GM20431 (cell line): ENCODE measurements around the gene GRID1.
"Not testable (repeated sequence)": the region's sequence is repeated elsewhere in the genome, so short reads cannot be mapped to it uniquely, and the experiment has no call there.

Experiments
- in situ Hi-C: fragments of 300-500 bp; cut with MseI, MboI; formaldehyde crosslinking; loops from one replicate; pipeline ENCODE4 v1.15.0; 2020; ENCODE audit warnings: low sequenced_read_pairs; ENCODE audit not compliant: unreplicated experiment

The GRID1 gene

DNA sequence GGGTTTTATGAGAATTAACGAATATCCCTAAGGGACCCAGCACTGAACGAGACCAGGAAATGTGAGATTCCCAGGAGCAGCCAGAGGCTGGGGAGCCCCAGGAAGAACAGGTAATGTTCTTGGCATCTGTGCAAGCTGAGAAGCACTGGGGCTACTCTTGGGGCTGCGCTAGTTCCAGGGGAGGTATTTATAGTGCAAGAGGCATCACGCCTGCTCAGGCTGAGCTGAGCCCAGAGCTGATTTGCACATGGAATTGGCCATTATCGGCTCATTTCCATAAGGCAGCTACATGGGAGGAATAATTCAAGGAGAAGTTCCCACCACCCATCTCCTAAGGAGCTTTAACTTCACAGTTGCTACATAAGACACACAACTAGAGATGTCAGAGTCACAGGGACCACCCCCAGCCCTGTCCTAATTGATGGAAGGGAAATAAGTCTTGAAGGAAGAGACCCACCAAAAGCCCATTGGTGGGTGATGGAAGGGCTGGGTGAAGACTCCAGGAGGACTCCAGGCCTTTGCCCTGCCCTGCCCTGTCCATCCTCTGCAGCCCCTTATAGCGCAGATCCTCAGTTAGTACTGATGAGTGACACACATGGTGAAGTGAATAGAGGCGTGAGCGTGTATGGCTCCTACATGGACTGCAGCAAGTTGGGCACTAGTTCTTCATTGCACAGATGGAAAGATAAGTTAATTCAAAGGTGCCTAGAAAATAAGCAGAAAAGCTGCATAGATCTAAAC lies 178.9 kb downstream of the GRID1 start:
- in situ Hi-C loops = no loop called here

DNA sequence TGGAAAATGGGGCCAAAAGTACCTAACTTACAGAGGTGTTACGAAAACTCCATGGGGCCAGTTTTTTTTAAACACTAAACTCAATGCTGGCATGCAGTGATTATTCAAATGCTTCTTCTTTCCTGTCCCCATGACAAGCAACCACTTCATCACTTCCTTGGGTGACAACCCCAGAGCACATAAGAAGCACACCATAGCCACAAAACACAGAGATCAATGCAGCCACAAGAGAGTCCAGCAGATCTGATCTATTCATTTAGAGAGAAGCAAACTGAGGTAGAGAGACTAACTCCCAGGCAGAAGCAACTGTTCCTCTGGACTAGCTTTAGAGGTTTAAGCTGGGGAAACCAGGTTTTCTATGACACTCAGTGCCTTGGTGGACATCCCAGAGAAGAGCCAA lies 180.0 kb downstream of the GRID1 start:
- in situ Hi-C loops = no loop called here

DNA sequence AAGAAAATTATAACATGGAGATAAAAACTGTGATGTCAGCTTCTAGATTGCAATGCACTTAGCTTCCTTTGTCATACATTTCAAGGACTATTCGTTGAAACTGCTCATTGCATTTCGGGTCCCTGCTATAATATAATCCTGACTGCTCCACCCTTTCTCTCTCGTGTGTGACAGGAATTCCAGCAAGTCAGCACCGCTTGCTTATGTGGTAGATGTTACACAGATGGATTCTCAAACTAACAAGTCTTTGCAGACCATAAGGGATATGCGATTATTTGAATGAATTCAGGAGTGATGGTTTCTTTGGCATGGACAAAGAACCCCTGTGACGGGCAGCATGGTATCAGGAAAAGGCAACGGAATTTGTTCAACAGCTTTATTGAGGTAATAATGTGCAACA lies 184.0 kb downstream of the GRID1 start:
- in situ Hi-C loops = no loop called here

DNA sequence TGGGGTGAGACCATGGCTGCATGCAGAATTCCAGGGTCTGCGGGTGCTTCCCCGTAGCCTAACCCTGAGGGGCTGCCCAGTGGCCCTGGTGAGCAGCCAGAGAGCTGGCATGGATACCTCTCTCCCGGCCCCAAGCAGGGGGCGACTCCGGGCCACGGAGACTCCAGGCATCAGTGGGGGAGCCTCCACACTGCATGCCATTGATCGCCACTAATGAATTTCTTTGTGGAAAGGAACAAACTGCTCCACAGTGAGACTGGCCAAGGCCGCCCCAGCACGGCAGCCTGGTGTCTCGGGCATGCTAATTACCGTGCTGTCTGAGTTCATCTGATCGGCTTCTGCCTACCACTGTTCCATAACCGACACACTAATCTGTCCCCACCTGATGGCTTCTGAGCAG lies 184.4 kb downstream of the GRID1 start:
- in situ Hi-C loops = no loop called here

DNA sequence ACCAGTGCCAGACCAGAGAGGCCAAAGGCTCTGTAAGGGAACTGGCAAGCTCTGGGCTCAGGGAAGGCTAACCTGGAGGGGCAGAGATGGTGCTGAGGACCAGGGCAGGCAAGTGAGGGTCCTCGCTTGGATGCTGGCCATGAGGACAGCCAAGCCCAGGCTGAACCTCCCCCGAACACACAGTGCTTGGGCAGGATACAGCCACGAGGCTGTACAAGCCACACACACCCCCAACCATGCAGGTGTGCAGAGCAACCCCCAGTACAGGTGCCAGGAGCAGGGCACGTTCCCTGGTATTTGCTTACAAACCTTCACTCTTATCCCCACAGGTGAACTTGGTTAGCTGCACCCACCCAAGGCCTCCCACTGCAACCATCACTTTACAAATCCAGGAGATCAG lies 185.7 kb downstream of the GRID1 start:
- in situ Hi-C loops = no loop called here

DNA sequence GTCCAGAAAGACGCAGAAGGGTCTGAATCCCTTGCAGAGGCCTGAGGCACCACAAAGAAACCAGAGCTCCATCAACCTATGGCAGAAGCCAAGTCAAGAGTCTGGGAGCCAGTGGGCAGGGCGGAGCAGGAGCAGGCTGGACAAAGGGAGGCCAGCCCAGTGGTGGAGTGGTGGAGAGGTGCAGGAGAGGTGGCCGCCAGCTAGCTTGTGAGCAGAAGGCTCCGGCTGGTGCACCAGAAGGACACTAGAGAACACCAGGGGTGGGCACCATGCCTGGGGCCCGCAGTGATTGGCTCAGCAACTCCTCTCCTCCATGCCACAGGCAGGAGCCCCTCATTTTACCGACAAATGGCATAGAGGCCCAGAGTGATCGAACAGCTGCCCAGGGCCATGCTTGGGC lies 186.6 kb downstream of the GRID1 start:
- in situ Hi-C loops = no loop called here

DNA sequence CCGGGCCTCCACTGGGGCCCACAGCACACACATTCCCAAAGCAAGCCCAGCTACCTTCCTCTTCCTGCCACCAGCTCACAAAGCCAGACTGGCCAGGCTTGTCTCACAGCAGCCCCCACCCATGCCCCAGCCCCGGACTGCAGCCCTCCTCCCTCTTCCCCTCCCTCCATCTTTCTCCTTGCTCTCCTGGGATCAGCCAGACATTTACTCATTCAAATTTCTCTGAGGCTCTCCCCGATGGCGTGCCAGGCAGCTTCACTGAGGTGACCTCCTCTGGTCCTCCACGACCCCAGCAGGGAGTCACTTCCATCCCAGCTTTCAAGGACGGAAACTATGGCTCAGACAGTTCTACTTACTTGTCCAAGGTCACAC lies 187.5 kb downstream of the GRID1 start:
- in situ Hi-C loops = no loop called here

DNA sequence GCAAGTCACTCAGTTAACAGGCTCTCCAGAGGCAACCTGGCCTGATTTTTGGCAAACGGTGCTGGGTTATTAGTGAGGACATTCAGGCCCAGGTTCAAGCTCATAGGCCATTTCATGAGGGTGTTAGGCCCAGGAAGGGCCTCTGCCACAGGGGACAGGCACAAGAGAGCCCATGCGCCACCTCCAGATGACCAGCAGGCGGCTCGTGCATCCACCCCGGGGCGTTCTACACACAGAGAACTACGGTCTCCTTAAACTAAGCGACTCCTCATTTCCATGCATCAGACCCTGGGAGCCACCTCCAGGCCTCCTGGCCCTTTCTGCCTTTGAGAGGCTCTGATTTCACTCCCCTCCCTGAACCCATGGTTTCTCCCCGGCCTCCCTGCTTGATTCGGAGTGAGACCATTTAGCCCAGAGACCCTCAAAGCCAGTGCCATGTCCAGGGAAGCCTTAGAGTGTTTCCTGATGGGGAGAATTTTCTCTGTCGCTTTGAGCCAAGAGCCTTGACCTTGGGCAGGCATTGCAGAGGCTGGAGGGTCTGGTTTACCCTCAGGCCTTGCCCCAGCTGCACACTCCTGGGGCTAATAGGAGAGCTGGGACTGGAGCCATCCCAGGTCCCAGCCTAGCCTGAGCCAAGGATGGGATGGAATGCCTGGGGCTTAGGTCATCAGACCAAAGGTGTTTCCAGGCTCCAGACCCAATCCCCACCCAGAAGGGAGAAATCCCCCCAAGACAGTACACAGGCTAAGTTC lies 188.0 kb downstream of the GRID1 start:
- in situ Hi-C loops = no loop called here

DNA sequence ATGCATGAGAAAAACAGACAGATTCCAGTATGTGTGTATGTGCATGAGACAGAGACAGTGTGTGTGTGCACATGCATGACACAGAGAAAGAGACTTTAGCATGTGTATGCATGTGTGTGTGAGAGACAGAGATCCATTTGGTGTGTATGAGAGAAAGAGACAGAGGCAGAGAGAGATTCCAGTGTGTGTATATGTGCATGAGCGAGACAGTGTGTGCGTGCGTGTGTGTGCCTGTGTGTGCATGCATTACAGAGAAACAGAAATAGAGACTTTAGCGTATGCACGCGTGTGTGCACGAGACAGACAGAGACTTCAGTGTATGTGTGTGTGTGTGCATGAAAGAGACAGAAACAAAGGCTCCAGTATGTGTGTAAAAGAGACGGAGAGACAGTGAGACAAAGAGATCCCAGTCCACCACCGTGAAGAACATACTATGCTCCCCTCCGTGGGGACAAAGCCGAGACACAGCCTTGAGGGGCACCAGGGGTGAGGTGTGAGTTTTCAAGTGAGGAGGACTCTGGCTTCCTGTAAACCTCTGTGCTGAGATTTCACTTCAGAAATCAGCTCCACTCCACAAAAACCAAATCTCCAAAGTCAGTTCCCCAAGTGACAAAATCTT lies 188.9 kb downstream of the GRID1 start:
- in situ Hi-C loops = no loop called here

DNA sequence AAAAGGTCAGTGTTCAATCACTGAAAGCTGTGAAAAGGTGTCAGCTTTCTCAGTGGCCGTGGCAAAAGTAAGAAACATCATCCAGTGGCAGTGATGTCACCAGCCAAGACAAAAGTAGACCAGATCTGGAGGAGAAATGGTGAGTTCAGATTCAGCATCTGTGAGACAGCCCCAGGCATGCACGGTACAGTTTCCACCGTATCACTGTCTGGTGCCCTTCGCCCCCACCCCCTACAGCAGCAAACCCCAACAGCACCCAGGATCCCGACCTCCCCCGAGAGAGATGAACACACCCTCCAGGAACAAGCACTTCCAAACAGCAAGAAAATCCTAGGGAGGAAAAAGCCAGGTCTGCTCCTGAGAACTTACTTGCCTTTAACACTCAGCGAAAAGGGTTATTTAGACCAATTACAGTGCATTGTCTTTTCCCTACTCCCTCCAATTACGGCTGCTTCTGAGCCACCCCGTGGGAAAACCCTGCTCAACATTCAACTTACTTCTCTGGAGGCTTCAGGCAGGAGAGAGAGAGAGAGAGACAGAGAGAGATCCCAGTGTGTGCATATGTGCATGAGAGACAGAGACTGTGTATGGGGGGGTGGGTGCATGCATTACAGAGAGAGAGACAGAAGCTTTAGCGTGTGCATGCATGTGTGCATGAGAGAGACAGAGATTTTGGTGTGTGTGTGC lies 189.6 kb downstream of the GRID1 start:
- in situ Hi-C loops = no loop called here

DNA sequence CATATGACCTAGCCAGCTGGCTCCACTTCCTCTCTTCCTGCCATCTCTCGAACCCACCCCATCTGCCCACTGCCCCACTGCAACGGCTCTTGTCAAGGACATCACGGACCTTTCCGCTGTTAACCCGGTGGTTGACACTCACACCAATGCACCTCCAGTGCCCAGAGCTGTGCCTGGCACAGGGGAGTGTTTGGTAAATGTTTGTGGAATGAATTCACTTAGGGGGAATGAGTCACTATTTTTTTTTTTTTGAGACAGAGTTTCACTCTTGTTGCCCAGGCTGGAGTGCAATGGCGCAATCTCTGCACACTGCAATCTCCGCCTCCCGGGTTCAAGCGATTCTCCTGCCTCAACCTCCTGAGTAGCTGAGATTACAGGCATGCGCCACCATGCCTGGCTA lies 191.1 kb downstream of the GRID1 start:
- in situ Hi-C loops = not testable (repeated sequence)

DNA sequence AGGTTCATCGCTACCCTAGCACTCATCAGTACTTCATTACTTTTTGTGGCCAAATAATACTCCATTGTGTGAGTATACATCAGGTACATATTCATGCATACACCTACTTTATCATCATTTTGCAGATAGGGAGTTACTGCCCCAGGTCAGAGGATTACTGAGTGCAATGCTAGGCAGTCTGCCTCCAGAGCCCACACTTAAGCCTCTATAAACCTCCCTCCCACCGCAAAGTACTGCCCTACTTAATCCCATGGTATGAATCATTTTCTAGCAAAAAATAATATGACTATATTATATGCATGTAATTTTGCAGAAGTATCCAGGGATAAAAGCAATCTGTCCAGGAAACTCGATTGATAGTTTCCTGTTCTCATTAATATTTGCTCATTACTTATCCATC lies 194.3 kb downstream of the GRID1 start:
- in situ Hi-C loops = no loop called here

DNA sequence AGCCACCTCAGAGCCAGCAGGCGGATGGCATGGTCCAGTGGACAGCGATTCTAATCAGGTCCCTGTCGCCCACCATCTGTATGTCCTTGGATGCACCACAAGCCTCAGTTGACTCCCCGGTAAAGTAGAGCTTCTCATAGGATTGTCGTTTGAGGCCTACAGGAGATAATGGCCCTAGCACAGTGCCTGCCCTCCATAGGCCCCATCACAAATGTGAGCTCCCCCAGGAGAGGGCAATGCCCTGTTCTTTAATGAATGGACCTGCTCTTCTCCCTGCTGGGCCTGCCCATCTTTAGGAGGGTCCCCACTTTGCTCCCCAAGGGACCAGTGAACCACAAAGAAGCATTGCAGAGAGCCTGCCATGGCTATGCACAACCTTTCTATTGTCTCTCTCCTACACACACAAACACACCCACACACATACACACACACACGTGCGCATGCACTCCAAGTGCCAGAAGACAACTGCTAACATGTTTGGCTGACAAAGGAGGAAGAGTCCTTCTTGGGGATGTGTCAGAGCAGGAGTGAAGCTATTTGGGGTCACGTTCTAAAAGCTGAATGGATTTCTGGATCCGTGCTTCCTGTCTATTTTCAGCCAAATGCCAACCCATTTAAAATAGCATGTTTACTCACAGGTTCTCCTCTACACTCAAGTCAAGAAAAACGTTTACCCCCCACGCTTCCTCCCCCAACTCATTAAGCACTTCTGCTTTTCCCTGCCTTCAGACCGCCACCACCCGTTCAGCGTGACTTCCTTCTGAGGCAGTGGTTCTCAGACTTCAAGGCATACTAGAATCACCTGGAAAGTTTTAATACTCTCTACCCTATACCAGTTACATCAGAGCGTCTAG lies 196.1 kb downstream of the GRID1 start:
- in situ Hi-C loops = no loop called here

DNA sequence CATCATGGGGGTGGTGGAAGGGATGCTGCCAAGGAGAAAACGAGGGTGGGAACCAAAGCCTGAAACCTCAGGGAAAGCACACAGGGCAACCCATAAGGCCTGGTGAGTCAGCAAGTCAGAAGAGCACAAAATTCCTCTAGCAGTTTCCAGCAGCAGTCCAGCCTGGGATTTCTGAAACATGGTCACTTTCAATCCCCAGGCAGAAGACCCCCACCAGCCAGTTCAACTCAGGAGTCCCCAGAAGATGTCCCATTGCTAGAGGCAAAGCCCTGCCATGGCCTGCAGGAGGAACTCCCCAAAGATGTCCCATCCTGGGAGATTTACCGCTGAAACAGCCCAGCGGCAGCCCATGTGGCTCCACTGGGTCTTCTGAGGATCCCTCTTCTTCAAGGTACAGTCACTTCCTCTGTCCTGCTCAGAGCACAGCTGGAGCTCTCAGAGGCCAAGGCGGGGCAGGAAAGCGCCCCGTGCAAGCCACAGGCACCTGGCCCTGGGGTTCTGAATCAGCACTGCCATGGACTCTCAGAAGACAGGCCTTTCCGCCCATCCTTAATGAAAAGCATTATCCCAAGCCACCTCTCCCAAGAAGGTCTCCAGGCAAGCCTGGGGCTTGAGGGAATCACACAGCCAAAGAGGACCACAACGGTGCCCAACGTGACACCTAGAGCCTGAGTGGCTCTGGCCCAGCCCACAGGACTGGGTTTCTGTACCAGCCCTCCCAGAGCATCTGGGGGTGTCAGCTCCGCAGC lies 196.9 kb downstream of the GRID1 start:
- in situ Hi-C loops = no loop called here

DNA sequence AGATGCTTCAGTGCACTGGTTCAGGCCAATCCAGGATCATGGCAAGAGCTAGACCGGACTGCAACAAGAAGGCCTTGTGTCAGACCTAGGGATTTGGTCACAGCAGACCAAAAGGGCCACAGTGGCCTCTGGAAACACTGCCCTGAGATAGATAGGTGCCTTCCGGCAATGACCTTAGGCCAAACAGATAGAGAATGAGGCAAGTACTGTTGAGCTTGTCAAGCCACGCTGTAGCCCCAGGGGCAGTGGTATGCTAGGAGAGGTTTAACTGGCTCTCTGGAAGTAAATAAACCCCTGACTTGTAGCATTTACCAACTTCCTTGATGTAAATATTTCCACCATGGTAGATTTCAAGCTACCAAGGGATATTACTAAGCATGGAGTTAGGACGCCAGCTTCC lies 197.5 kb downstream of the GRID1 start:
- in situ Hi-C loops = no loop called here

DNA sequence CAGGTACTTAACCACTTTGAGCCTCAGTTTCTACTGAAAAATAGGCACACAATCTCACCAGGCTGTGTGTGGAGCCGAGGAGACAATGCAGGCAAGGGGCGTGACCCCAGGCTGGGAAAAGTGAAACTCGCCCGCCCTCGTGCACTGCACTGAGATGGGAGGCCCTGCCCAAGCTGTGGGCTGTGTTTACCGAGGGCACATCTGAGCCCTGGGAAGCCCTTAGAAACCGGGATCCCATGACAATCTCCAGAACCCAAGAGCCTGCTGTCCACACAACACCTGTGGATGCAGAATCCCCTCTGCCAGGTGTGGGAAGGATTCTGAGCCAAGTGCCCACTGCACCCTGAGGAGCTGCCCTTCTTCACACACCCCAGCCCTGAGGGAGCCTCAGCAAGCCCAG lies 198.3 kb downstream of the GRID1 start:
- in situ Hi-C loops = no loop called here

DNA sequence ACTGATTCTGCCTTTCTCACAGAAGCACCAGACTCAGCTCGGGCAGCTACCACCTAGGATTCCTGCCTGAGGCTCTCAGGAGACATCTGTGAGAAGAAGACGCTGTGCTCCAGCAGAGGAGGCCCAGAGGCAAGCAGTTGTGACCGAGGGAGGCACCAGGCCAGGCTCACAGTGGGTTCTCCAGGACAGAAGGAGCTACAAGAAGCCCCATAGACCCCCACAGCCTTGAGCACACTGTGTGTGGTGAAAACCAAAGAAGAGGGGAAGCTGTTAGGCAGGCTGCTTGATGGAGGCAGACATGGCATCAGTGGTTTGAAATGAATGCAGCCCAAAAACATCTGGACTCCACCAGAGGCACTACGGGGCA lies 198.8 kb downstream of the GRID1 start:
- in situ Hi-C loops = no loop called here

DNA sequence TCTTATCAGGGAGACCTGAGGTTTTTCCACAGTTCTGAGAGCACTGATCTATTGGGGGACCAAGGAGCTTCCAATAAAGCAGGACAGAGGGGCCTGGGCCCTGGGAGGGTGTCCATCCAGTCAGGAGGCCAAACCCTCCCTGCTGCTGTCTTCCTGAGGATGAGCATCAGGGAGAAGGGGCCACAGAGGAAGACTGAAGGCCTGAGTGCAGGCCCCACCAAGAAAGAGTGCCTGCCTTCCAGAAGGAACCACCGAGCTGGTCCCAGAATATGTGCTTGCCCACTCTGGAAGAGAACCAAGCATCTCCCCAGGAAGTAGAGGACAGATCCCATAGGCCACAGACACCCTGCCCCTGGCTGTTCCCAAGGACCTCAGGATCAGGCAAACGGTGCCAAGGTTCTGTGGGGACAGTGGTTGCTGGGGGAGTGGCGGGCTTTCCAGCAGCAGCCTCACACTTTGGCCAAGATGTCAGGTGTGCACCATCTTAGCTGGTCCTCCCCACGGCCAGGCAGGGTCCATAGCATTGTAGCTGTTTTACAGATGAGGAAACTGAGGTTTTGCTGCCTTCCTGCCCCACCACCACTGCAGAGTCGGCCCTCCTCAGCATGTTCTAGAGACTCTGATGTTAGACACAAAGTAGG lies 199.4 kb downstream of the GRID1 start:
- in situ Hi-C loops = no loop called here

DNA sequence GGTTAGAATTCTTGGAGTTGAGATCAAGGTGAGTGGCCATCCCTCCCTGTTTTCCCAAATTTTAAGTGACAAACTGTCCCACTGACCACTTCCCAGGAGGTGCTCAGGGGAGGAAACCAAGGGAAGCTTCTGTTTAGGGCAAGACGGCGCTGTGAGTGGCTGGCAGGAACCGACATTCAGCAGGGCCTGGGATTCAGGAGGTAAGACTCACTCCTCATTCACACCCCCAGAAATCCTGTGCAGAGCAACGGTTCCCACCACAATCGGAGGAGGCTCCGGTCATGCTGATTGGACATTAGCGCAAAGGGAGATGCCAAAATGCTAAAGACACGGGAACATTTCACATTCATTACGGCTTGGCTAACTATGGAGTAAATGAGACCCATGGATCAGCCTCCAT lies 200.9 kb downstream of the GRID1 start:
- in situ Hi-C loops = no loop called here
